Renal cortical epithelial cell (primary cell): ENCODE results near the gene OR8U1. TPM values are rescaled to one million over a fixed set of nuclear protein-coding genes. Genes with fewer than 3 reads are reported as not detected.
"Not testable (repeated sequence)": the region's sequence is repeated elsewhere in the genome, so short reads cannot be mapped to it uniquely, and the experiment has no call there.

Experiments
- DNase-seq: peaks from one replicate; pipeline ENCODE4 v3.0.0-alpha.2; 2011; ENCODE audit warnings: low read depth
- total RNA-seq: library from RNA; depleted of rRNA; stranded (reverse); fragments of >200 nt; gene quantifications from 2 replicates; pipeline ENCODE4 v1.2.3, GENCODE V29; 2014

The OR8U1 gene
- total RNA-seq: not detected in 2 replicates

GRCh38 chr11:56375324-56375723, at the start of gene OR8U1:
Gene OR8U1, plus strand, starts transcription at chr11:56375624. Its CDS starts 0 bp downstream, at chr11:56375624.
- DNase-seq: no peak

- no peak for DNase-seq
Measured at GRCh38 chr11:56331861-56332491, 43.4 kb upstream of the OR8U1 start.

- no peak for DNase-seq
Measured at GRCh38 chr11:56333156-56333555, 42.3 kb upstream of the OR8U1 start.

GRCh38 chr11:56340289-56340688, 35.1 kb upstream of the OR8U1 start:
- no peak for DNase-seq

GRCh38 chr11:56345739-56346138, 29.7 kb upstream of the OR8U1 start, which contains the start of gene OR8K1:
Gene OR8K1, plus strand, starts transcription at chr11:56346039. Its CDS starts 0 bp downstream, at chr11:56346039.
- no peak for DNase-seq

GRCh38 chr11:56353991-56354390, 21.4 kb upstream of the OR8U1 start, which contains the start of gene OR8J1:
Gene OR8J1, plus strand, starts transcription at chr11:56354291. Its CDS starts 5,956 bp downstream, at chr11:56360247.
- DNase-seq: no peak

- DNase-seq: no peak
Measured at GRCh38 chr11:56380120-56380519, 4.7 kb downstream of the OR8U1 start.

GRCh38 chr11:56394381-56394780, 19.0 kb downstream of the OR8U1 start:
- DNase-seq: no peak

- DNase-seq: no peak
Measured at GRCh38 chr11:56396047-56396446, 20.6 kb downstream of the OR8U1 start.

GRCh38 chr11:56401858-56402461, 26.5 kb downstream of the OR8U1 start:
- DNase-seq: not testable (repeated sequence)

GRCh38 chr11:56404393-56404792, 29.0 kb downstream of the OR8U1 start:
- no peak for DNase-seq

- DNase-seq: no peak
Measured at GRCh38 chr11:56410801-56411200, 35.4 kb downstream of the OR8U1 start.

GRCh38 chr11:56412396-56412795, 37.0 kb downstream of the OR8U1 start, which contains the start of gene OR5AL1:
Gene OR5AL1, plus strand, starts transcription at chr11:56412696.
- no peak for DNase-seq

Other genes starting within 250 kb of the OR8U1 start
- gene OR8J3, start 235.4 kb upstream of the OR8U1 start, total RNA-seq: not detected in 2 replicates
- gene OR8K5, start 215.3 kb upstream of the OR8U1 start, total RNA-seq: not detected in 2 replicates
- gene OR5J2, start 199.0 kb upstream of the OR8U1 start, total RNA-seq: not detected in 2 replicates
- gene OR5T2, start 141.4 kb upstream of the OR8U1 start, total RNA-seq: not detected in 2 replicates
- not detected in 2 replicates for gene OR5T3, start 123.4 kb upstream of the OR8U1 start, total RNA-seq
- gene OR5T1, start 101.5 kb upstream of the OR8U1 start, total RNA-seq: not detected in 2 replicates
- gene OR8H1, start 83.4 kb upstream of the OR8U1 start, total RNA-seq: not detected in 2 replicates
- gene OR8K3, start 60.5 kb upstream of the OR8U1 start, total RNA-seq: not detected in 2 replicates
- gene OR8K1, start 29.6 kb upstream of the OR8U1 start, total RNA-seq: not detected in 2 replicates
- not detected in 2 replicates for gene OR8J1, start 21.3 kb upstream of the OR8U1 start, total RNA-seq
- not detected in 2 replicates for gene OR5AL1, start 37.1 kb downstream of the OR8U1 start, total RNA-seq
- not detected in 2 replicates for gene OR5M3, start 97.7 kb downstream of the OR8U1 start, total RNA-seq
- gene OR5M8, start 115.7 kb downstream of the OR8U1 start, total RNA-seq: not detected in 2 replicates
- gene OR5M11, start 167.6 kb downstream of the OR8U1 start, total RNA-seq: not detected in 2 replicates
- not detected in 2 replicates for gene OR5M10, start 202.1 kb downstream of the OR8U1 start, total RNA-seq
- gene OR5M1, start 239.2 kb downstream of the OR8U1 start, total RNA-seq: not detected in 2 replicates